ENCODE measurements around the gene POGLUT2. TPM values are rescaled to one million over a fixed set of nuclear protein-coding genes. Genes with fewer than 3 reads are reported as not detected.

The POGLUT2 gene
- total RNA-seq, 1 donor from 2014 or later: 15.2 TPM

DNA sequence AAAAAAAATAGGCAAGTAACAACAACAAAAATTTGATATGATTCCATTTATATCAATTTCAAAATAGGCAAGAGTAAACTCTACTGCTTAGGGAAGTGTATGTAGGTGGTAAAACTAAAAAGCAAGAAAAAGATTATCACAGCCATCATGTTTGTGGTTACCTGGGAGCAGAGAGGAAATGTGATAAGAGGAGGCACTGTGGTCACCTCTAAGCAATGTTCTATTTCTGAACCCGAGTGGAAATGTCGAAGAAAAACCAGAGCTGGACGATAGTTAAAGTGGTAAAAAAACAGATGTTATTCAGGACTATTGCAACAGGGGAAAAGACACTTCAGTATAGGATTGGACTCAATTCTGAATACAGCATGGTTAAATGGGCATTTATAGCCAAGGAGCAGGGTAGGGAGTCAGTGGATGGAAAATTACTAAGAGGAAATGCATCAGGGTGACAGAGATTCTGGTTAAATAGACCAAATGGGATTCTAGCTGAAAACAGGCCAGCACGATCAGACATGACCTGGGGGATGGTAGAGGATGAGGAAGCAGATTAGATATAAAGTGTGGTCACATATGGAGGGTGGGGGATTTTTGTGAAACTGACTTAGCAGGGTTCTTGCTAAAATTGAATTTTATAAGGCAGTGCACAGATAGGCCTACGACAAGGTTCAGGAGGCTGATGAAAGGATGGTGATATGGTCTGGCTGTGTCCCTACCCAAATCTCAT is 19.2 kb downstream of the POGLUT2 start:
- peaks cover 15% of the 10 kb centered on the region for H3K4me1 Mint-ChIP-seq (ENCODE audit: unreplicated experiment)
- H3K36me3 Mint-ChIP-seq (ENCODE audit: low read depth, unreplicated experiment): peaks cover 35% of the 10 kb centered on the region
- H3K27ac Mint-ChIP-seq (ENCODE audit: unreplicated experiment): no peak overlapping the region
- TF ChIP-seq CTCF (IDR thresholded peaks at IDR 0.05; ENCODE audit: unreplicated experiment): no peak
- H3K27me3 Mint-ChIP-seq (ENCODE audit: unreplicated experiment): peaks cover 4% of the 10 kb centered on the region
- H3K9me3 Mint-ChIP-seq (ENCODE audit: unreplicated experiment): no peaks in the 10 kb centered on the region
- DNase-seq (ENCODE audit: low spot score): no peak
- peak overlapping the region; percentile 26 for H3K4me3 Mint-ChIP-seq (ENCODE audit: unreplicated experiment)

GRCh38 chr13:102777736-102778135 is 21.0 kb downstream of the POGLUT2 start:
- H3K27ac Mint-ChIP-seq (ENCODE audit: unreplicated experiment): no peak overlapping the region
- peaks cover 29% of the 10 kb centered on the region for H3K36me3 Mint-ChIP-seq (ENCODE audit: low read depth, unreplicated experiment)
- no peak for TF ChIP-seq CTCF (IDR thresholded peaks at IDR 0.05; ENCODE audit: unreplicated experiment)
- H3K9me3 Mint-ChIP-seq (ENCODE audit: unreplicated experiment): no peaks in the 10 kb centered on the region
- peaks cover 21% of the 10 kb centered on the region for H3K4me1 Mint-ChIP-seq (ENCODE audit: unreplicated experiment)
- no peak overlapping the region for H3K4me3 Mint-ChIP-seq (ENCODE audit: unreplicated experiment)
- H3K27me3 Mint-ChIP-seq (ENCODE audit: unreplicated experiment): peaks cover 11% of the 10 kb centered on the region
- no peak for DNase-seq (ENCODE audit: low spot score)

DNA sequence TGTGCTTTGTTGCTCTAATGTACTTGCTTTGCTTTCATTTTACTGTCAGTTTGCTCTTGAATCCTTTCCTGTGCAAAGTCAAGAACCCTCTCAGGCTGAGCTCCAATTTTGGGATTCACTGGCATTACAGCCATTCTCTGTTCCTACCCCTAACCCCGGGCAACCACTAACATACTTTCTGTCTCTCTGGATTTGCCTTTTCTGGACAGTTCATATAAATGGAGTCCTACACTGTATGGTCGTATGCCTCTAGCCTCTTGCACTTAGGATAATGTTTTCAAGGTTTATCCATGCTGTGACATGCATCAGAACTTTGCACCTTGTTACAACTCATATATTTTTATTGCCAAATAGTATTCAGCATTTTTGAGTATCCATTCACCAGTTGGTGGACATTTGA is 22.5 kb downstream of the POGLUT2 start:
- peaks cover 26% of the 10 kb centered on the region for H3K4me1 Mint-ChIP-seq (ENCODE audit: unreplicated experiment)
- no peak overlapping the region for H3K27ac Mint-ChIP-seq (ENCODE audit: unreplicated experiment)
- H3K4me3 Mint-ChIP-seq (ENCODE audit: unreplicated experiment): no peak overlapping the region
- peaks cover 15% of the 10 kb centered on the region for H3K27me3 Mint-ChIP-seq (ENCODE audit: unreplicated experiment)
- peaks cover 16% of the 10 kb centered on the region for H3K36me3 Mint-ChIP-seq (ENCODE audit: low read depth, unreplicated experiment)
- no peak for TF ChIP-seq CTCF (IDR thresholded peaks at IDR 0.05; ENCODE audit: unreplicated experiment)
- H3K9me3 Mint-ChIP-seq (ENCODE audit: unreplicated experiment): no peaks in the 10 kb centered on the region
- DNase-seq (ENCODE audit: low spot score): no peak

- no peak for DNase-seq (ENCODE audit: low spot score)
- no peak for TF ChIP-seq CTCF (IDR thresholded peaks at IDR 0.05; ENCODE audit: unreplicated experiment)
- Mint-ChIP-seq H3K27me3 (ENCODE audit: unreplicated experiment) (peaks cover 15% of the 10 kb centered on the region), H3K4me1 (ENCODE audit: unreplicated experiment) (peaks cover 22% of the 10 kb centered on the region), H3K9me3 (ENCODE audit: unreplicated experiment) (no peaks in the 10 kb centered on the region), H3K4me3 (ENCODE audit: unreplicated experiment) (peak overlapping the region; percentile 94), H3K36me3 (ENCODE audit: low read depth, unreplicated experiment) (peaks cover 12% of the 10 kb centered on the region), H3K27ac (ENCODE audit: unreplicated experiment) (peak overlapping the region; percentile 2)
Measured at GRCh38 chr13:102774591-102775520, 23.9 kb downstream of the POGLUT2 start.

DNA sequence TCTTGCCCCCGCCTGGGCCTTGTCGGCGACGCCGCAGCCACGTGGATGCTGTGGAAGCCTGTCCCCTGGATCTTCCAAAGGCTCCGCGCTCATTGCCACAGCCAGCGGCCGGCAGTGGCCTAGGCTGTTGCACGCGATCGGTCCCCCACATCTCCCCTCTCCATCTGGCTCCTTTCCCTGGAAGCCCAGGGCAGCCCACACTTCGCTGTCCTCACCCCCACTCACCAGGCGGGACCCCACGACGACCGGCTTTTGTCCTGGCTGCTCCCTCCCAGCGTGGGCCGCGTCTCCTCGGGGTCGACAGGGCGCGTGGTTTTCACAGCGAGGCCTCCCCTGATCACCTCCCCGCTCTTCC is 24.6 kb downstream of the POGLUT2 start:
- Mint-ChIP-seq H3K4me3 (ENCODE audit: unreplicated experiment) (peak overlapping the region; percentile 94), H3K27ac (ENCODE audit: unreplicated experiment) (no peak overlapping the region)

More for the DNA sequence above, 24.6 kb downstream of the POGLUT2 start:
- peaks cover 16% of the 10 kb centered on the region for H3K4me1 Mint-ChIP-seq (ENCODE audit: unreplicated experiment)
- H3K36me3 Mint-ChIP-seq (ENCODE audit: low read depth, unreplicated experiment): peaks cover 5% of the 10 kb centered on the region
- peaks cover 12% of the 10 kb centered on the region for H3K27me3 Mint-ChIP-seq (ENCODE audit: unreplicated experiment)
- no peaks in the 10 kb centered on the region for H3K9me3 Mint-ChIP-seq (ENCODE audit: unreplicated experiment)
- no peak for DNase-seq (ENCODE audit: low spot score)
- TF ChIP-seq CTCF (IDR thresholded peaks at IDR 0.05; ENCODE audit: unreplicated experiment): no peak
